D721Med (cell line): Measurements from ENCODE around the gene FIBIN.

Source experiments
- DNase-seq: peaks from one replicate; pipeline ENCODE4 v3.0.0; 2011; ENCODE audit warnings: low spot score; ENCODE audit not compliant: insufficient read length
- FAIRE-seq: peaks from 2 replicates; lab custom pipeline; 2011; peaks lifted over from hg19 to GRCh38; lab: Jason Lieb, UNC
- CTCF ChIP-seq: IDR thresholded peaks from 2 replicates; pipeline ENCODE4 v1.5.1; 2012; ENCODE audit warnings: mild to moderate bottlenecking, control low read depth; ENCODE audit not compliant: insufficient read depth; ENCODE audit errors: missing control alignments

FIBIN gene

GRCh38 chr11:27040302-27041115, 46.6 kb downstream of the FIBIN start, which contains the start of gene BBOX1:
BBOX1 (plus strand) TSS chr11:27040815; CDS start chr11:27055431, 14,616 bp downstream.
- TF ChIP-seq CTCF, result no peak
- no peak for DNase-seq
- no peak for FAIRE-seq

GRCh38 chr11:27041141-27041899, 47.4 kb downstream of the FIBIN start:
- DNase-seq (no peak), FAIRE-seq (no peak)
- TF ChIP-seq CTCF, result no peak
